ENCODE results near the gene RAI1.

Gene RAI1

DNA sequence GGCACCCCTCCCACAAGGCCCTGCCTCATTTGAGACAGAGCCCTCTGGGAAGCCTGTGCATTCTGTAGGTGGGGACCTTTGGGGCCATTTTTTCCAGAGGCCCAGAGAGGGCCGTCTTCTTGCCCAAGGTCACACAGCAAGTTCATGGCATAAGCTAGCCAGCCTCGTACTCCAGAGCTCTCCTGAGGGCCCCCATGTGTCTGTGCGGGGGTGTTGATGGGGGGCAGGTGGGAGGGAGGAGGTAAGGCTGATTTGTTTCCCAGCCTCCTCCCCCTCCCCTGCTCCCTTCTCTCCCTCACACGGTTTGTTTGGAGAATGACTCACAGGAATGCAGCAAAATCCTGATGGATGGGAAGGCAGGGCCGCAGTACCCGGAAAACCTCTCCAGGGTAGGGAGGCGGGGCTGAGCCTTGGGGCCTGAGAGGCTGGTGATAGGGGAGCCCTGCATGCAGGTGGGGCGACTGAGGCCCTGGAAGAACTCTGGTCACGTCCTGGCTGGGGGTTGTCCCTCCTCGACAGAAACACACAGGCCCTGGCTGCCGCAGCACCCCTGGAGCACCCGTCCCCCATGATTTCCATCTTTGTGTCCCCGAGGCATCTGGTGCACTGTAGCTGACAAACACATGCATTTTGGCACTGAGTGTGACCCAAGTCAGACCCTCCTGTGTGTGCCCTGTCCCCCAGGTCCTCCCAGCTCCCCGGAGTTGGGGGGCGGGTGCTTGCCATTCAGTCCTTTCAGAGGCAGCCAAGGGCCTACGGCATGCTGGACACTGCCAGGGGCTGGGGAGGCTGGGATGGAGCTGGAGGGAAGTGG lies 29.7 kb downstream of the RAI1 start:
- Histone ChIP-seq H3K27ac (ENCODE audit: extremely low read depth, low read depth, low read length) (peak overlapping the region; percentile 12; the same call in 1 of the 2 replicates), H3K4me3 (ENCODE audit: low read depth, low read length) (no peak overlapping the region), H3K4me1 (ENCODE audit: control insufficient read depth, insufficient read depth, low read length) (peaks cover 32% of the 10 kb centered on the region), H3K9me3 (ENCODE audit: control insufficient read depth, insufficient read depth, low read depth, low read length) (no peaks in the 10 kb centered on the region), H3K36me3 (ENCODE audit: control insufficient read depth in 2 of 2, insufficient read depth in 1 of 2, low read length in 2 of 2) (no peaks in the 10 kb centered on the region; a peak in 1 of 3 replicates)
- ChIA-PET POLR2A (interaction anchor here (0.5 kb wide), 1 partner anchor 1029 kb away, joined by 3 read pairs; no protein-coding TSS in a partner anchor), CTCF (interaction anchor here (0.6 kb wide), 2 partner anchors 341 to 349 kb away, joined by 3 read pairs; no protein-coding TSS in a partner anchor)
- TF ChIP-seq ZSCAN30 (tag by site-specific recombination; IDR thresholded peaks at IDR 0.05) (0 out of 2 replicates have a peak, but pooled peaks have one; percentile 11), ZNF155 (tag by site-specific recombination; IDR thresholded peaks at IDR 0.05) (no peak), GLI2 (tag by site-specific recombination; IDR thresholded peaks at IDR 0.05; ENCODE audit: borderline replicate concordance, low read depth) (no peak), ZNF184 (tag by site-specific recombination; IDR thresholded peaks at IDR 0.05) (peak; percentile 74; the same call in 1 of the 2 replicates), ZNF248 (tag by site-specific recombination; IDR thresholded peaks at IDR 0.05) (no peak), ZNF76 (tag by site-specific recombination; IDR thresholded peaks at IDR 0.05; ENCODE audit: borderline replicate concordance, low read depth) (peak; percentile 54; the same call in 1 of the 2 replicates), PRDM1 (tag by site-specific recombination; IDR thresholded peaks at IDR 0.05) (no peak), ZNF214 (tag by site-specific recombination; IDR thresholded peaks at IDR 0.05; ENCODE audit: borderline replicate concordance) (no peak), ZEB2 (tag by site-specific recombination; IDR thresholded peaks at IDR 0.05) (peak; percentile 82), ZBTB20 (tag by site-specific recombination; IDR thresholded peaks at IDR 0.05) (peak; percentile 70; the same call in 1 of the 2 replicates), ZNF157 (tag by site-specific recombination; IDR thresholded peaks at IDR 0.05) (no peak), KLF7 (tag by site-specific recombination; IDR thresholded peaks at IDR 0.05; ENCODE audit: borderline replicate concordance) (no peak), ZNF138 (tag by site-specific recombination; IDR thresholded peaks at IDR 0.05; ENCODE audit: borderline replicate concordance) (no peak), EGR2 (tag by site-specific recombination; IDR thresholded peaks at IDR 0.05; ENCODE audit: low read depth) (peak; percentile 81), KLF9 (tag by site-specific recombination; IDR thresholded peaks at IDR 0.05; ENCODE audit: low read depth) (peak; percentile 63; the same call in 1 of the 2 replicates), ZNF510 (tag by site-specific recombination; IDR thresholded peaks at IDR 0.05; ENCODE audit: insufficient replicate concordance) (no peak), ZNF621 (tag by site-specific recombination; IDR thresholded peaks at IDR 0.05) (no peak), ZNF10 (tag by site-specific recombination; IDR thresholded peaks at IDR 0.05) (0 out of 2 replicates have a peak, but pooled peaks have one; percentile 39), ZNF473 (tag by site-specific recombination; IDR thresholded peaks at IDR 0.05) (no peak), ZNF140 (tag by site-specific recombination; IDR thresholded peaks at IDR 0.05) (no peak), ZNF514 (tag by site-specific recombination; IDR thresholded peaks at IDR 0.05) (no peak), ZNF121 (tag by site-specific recombination; IDR thresholded peaks at IDR 0.05) (no peak), IKZF3 (tag by site-specific recombination; IDR thresholded peaks at IDR 0.05) (peak; percentile 60; the same call in 1 of the 2 replicates), ZNF433 (tag by site-specific recombination; IDR thresholded peaks at IDR 0.05; ENCODE audit: low read depth) (no peak), ZNF791 (tag by site-specific recombination; IDR thresholded peaks at IDR 0.05) (no peak), SP7 (tag by site-specific recombination; IDR thresholded peaks at IDR 0.05) (peak; percentile 84)
- TF ChIP-seq, protein P1, sequence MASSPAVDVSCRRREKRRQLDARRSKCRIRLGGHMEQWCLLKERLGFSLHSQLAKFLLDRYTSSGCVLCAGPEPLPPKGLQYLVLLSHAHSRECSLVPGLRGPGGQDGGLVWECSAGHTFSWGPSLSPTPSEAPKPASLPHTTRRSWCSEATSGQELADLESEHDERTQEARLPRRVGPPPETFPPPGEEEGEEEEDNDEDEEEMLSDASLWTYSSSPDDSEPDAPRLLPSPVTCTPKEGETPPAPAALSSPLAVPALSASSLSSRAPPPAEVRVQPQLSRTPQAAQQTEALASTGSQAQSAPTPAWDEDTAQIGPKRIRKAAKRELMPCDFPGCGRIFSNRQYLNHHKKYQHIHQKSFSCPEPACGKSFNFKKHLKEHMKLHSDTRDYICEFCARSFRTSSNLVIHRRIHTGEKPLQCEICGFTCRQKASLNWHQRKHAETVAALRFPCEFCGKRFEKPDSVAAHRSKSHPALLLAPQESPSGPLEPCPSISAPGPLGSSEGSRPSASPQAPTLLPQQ (tag by site-specific recombination; IDR thresholded peaks at IDR 0.05): no peak
- TF ChIP-seq, protein P2, sequence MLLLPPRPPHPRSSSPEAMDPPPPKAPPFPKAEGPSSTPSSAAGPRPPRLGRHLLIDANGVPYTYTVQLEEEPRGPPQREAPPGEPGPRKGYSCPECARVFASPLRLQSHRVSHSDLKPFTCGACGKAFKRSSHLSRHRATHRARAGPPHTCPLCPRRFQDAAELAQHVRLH (tag by site-specific recombination; IDR thresholded peaks at IDR 0.05): peak; percentile 45; the same call in 1 of the 2 replicates
- TF ChIP-seq, protein P3, sequence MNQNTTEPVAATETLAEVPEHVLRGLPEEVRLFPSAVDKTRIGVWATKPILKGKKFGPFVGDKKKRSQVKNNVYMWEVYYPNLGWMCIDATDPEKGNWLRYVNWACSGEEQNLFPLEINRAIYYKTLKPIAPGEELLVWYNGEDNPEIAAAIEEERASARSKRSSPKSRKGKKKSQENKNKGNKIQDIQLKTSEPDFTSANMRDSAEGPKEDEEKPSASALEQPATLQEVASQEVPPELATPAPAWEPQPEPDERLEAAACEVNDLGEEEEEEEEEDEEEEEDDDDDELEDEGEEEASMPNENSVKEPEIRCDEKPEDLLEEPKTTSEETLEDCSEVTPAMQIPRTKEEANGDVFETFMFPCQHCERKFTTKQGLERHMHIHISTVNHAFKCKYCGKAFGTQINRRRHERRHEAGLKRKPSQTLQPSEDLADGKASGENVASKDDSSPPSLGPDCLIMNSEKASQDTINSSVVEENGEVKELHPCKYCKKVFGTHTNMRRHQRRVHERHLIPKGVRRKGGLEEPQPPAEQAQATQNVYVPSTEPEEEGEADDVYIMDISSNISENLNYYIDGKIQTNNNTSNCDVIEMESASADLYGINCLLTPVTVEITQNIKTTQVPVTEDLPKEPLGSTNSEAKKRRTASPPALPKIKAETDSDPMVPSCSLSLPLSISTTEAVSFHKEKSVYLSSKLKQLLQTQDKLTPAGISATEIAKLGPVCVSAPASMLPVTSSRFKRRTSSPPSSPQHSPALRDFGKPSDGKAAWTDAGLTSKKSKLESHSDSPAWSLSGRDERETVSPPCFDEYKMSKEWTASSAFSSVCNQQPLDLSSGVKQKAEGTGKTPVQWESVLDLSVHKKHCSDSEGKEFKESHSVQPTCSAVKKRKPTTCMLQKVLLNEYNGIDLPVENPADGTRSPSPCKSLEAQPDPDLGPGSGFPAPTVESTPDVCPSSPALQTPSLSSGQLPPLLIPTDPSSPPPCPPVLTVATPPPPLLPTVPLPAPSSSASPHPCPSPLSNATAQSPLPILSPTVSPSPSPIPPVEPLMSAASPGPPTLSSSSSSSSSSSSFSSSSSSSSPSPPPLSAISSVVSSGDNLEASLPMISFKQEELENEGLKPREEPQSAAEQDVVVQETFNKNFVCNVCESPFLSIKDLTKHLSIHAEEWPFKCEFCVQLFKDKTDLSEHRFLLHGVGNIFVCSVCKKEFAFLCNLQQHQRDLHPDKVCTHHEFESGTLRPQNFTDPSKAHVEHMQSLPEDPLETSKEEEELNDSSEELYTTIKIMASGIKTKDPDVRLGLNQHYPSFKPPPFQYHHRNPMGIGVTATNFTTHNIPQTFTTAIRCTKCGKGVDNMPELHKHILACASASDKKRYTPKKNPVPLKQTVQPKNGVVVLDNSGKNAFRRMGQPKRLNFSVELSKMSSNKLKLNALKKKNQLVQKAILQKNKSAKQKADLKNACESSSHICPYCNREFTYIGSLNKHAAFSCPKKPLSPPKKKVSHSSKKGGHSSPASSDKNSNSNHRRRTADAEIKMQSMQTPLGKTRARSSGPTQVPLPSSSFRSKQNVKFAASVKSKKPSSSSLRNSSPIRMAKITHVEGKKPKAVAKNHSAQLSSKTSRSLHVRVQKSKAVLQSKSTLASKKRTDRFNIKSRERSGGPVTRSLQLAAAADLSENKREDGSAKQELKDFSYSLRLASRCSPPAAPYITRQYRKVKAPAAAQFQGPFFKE (tag by site-specific recombination; IDR thresholded peaks at IDR 0.05; ENCODE audit: borderline replicate concordance): no peak
- TF ChIP-seq, protein P4, sequence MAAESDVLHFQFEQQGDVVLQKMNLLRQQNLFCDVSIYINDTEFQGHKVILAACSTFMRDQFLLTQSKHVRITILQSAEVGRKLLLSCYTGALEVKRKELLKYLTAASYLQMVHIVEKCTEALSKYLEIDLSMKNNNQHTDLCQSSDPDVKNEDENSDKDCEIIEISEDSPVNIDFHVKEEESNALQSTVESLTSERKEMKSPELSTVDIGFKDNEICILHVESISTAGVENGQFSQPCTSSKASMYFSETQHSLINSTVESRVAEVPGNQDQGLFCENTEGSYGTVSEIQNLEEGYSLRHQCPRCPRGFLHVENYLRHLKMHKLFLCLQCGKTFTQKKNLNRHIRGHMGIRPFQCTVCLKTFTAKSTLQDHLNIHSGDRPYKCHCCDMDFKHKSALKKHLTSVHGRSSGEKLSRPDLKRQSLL (tag by site-specific recombination; IDR thresholded peaks at IDR 0.05): no peak

Measured in HEK293 (cell line).